COLO668 (cell line): ENCODE data around the gene GRM4.
A peak's percentile ranks its signal among the peaks of the same experiment; 100 is the strongest.

ENCODE experiments used
- DNase-seq: peaks from one replicate; lab custom pipeline; 2025; ENCODE audit not compliant: unreplicated experiment; lab: John Stamatoyannopoulos, UW

GRM4 gene

DNA sequence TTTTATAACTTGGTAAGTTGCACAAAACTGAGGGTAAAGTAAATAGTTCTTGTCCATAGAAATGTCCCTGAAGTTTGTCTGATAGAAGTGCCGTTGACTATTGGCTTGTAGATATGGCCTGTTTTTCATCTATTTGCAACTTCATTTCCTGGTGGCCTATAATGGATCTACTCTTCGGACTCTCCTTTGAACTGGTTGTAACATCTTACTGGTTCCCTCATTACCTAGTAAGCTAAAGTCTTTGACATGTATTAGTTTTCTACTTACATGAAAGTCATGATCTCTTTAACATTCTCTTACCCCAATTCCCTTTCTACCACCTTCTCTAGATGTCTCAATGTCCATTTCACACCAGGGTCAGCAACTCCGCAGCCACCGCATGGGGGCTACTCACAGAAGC is 146.3 kb downstream of the GRM4 start:
- DNase-seq, result no peak

DNA sequence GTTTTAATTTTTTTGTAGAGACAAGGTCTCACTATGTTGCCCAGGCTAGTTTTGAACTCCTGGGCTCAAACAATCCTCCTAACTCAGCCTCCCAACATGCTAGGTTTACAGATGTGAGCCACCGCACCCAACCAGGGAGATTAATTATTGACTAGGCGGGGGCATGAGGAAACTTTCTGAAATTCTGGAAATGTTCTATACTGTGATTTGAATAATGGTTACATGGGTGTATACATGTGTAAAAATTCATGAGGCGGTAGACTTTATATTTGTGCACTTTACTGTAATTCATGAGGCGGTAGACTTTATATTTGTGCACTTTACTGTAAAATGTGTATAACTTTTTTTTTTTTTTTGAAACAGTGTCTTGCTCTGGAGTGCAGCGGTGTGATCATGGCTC is 147.2 kb downstream of the GRM4 start:
- DNase-seq, result no peak

DNA sequence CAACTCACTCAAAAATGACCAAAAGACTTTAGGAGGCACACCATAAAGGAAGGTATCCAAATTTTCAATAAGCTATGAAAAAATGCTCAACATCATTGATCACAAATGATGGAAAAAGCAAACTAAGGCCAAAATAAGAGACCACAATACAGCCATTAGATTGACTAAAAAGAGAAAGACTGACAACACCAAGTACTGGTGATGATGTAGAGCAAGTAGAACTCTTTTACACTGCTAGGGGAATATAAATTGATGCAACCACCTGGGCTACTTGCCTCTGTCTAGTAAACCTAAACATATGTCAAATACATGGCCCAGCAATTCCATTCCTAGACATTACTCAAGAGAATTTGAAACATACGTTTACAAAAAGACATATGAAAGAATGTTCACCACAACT is 148.6 kb downstream of the GRM4 start:
- no peak for DNase-seq

DNA sequence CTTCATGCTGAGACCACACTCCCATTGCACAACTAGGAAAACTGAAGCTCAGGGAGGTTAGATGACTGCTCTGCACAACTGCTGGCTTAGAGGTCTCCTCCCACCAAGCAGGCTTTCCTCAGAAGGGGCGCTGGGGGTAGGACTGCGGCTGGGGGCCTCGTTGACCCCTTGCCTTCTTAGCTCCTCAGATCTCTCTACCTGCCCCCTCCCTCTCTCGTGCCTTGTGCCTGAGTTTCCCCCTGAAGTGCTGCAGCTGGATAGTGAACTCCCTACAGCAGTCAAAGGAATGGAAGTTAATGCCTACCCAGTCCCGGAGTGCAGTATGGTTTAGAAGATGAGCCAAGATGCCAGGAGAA is 149.8 kb downstream of the GRM4 start:
- DNase-seq, result no peak

DNA sequence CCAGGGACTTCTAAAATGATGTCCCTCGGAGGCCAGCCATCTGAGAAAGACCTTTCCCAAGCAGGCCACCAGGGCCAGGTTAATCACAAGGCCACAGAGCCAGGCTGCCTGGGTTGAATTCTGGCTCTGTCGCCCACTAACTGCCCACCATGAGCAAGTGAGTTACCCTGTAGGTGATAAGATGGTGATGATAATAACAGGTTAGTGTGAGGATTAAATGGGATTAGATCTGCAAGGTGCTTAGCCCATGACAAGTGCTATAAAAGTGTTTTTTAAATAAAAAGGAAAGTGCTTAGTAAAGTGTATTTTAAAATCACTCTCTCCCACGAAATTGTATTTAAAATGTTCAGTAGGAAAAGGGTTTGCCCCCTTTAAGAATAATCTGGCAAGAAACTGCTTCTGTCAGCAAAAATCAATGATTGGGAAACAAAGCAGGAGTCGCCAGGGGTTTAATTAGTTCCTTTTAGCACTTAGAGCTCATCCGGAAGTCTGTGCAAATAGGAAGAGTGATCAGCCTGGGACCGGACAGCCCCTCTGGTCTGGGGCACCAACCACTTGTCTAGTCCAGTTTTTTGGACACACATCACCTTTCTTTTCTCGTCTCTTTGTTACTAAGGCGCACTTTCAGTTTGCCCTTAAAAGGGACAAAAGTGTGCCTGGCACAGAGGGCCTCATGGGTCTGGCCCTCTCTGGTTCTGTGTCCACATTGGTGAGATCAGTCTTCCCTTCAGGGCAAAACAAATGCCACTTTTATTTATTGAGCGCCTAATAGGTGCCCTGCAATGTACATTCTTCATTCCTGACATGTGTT is 150.4 kb downstream of the GRM4 start:
- no peak for DNase-seq

DNA sequence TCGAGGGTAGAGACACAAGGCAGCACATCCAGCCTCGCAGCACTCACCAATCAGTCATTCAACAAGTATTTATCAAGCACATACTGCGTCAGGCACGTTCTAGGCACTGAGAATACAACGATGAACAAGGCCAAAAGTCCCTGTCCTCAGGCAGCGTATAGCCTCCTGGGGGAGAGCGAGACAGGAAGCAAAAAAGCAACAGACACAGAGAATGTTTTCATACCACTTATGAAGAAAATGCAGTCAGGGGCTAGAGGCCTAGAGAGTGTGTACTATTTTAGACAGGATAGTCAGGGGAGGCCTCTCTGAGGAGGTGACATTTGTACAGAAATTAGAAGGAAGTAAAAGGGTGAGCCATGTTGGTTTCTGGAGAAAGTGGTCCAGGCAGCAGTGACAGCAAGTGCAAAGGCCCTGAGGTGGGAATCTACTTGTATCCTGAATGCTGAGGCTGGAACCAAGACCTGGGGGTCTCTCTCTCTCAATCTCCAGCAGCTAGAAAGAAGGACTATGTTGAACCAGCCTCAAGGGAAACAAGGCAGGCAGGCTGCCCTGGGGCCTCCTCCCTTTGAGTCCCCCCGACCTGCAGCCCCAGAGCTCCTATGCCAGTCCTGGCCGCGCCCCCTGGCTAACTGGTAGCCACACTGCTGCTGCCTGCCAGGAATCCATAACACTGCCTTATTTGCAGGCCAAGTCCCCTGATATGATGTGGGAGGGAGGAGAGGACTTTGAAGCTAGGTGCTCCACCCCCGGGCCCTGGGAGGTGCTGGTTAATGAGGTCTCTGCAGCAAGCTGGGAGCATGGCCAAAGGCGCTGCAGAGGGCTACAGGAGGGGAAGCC is 151.2 kb downstream of the GRM4 start:
- DNase-seq, result no peak

DNA sequence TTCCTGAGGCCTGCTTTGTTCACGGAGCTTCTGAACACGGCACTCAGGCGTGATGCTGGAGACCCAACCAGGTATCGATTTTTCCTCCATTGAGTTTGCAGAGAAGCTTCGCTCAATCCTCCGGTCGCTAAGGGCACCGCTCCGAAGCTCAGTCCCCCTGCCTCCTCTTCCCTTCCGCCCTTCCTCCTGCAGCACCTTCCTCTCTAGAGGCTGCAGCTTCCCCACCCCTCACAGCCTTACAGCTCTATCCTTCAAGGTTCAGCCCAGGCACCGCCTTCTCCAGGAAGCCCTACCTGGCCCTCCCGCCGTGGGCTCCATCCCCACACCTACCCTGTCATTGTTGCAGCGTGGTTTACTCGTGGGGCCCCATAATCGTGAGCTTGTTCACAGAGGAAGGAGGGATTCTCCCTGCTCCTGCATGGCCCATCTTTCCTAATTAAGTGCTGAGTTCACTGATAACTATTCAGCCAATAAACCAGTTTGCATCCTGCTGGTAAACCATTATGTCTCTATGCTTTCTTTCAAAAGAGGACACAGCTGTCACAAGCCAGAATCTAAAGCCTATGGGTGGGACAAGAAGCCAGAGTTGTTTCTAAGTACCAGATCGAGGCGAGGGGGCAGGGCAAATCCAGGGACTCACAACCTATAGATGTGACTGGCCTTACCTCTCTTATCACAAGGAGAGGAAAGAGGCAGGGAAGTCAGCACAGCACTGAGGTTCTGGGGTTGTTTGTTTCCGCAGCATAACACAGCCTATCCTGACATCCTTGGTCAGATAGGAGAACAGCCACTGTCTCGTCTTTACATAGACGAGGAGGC is 152.0 kb downstream of the GRM4 start:
- DNase-seq, result no peak

DNA sequence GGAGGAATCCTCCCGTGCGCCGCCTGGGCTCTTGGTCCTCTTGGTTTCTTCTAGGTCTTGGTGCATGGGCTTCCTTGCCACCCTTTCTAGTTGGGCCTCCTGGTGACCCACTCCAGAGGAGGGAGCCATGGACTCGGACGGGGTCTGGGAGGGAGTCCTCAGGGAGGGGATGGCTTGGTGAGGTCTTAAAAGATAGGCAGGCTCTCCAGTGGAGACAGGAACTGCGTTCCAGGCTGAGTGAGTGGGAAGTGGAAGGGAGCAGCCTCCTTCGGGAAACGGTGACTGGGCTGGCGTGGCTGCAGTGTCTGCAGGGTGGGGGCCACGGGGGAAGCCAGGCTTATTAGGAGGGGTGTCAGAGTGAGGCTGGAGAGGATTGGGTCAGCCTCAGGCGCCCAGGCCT is 152.8 kb downstream of the GRM4 start:
- no peak for DNase-seq

DNA sequence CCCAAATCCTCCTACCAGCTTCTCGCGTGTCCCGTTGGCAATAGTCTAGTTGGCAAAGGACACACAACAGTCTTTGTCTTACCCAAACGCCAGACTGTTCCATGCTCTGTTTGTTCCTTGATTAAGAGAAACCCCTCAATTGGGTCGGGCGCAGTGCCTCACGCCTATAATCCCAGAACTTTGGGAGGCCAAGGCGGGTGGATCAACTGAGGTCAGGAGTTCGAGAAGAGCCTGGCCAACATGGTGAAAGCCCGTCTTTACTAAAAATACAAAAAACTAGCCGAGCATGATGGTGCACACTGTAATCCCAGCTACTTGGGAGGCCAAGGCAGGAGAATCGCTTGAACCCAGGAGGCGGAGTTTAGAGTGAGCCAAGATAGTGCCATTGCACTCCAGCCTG is 153.7 kb downstream of the GRM4 start:
- DNase-seq, result no peak

DNA sequence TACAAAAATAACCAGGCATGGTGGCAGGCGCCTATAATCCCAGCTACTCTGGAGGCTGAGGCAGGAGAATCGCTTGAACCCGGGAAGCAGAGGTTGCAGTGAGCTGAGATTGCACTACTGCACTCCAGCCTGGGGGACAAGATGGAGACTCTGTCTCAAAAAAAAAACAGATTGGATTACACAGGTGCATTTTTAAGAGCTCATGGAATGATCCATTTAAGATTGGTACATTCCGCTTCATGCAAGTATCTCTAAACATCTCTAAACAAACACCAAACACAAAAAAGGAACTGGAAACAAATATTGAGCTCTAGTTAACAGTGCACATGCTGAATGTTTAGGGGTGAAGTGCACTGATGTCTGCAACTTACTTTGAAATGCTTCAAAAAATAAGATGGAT is 154.3 kb downstream of the GRM4 start:
- DNase-seq, result no peak

DNA sequence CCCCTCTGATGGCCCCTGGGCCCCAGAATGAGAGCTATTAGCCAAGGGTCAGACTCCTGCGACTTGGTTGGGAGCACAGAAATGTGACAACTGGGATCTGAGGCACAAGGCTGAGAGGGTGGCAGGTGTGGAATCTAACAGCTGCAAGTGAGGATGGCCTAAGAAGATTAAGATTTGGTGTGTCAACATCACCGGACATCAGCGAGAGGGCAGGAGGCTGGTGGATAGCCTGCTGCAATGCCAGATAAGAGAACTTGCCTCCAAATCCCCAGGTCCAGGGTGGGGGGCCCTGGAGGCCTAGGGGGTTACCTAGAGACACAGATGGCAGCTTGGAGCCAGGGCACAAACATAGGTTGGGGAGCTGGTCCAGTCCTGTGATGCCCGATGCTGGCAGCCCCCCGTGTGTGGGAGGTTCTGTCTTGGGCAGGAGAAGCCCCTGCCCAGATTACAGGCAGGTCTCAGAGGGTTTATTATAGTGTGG is 155.8 kb downstream of the GRM4 start:
- no peak for DNase-seq

DNA sequence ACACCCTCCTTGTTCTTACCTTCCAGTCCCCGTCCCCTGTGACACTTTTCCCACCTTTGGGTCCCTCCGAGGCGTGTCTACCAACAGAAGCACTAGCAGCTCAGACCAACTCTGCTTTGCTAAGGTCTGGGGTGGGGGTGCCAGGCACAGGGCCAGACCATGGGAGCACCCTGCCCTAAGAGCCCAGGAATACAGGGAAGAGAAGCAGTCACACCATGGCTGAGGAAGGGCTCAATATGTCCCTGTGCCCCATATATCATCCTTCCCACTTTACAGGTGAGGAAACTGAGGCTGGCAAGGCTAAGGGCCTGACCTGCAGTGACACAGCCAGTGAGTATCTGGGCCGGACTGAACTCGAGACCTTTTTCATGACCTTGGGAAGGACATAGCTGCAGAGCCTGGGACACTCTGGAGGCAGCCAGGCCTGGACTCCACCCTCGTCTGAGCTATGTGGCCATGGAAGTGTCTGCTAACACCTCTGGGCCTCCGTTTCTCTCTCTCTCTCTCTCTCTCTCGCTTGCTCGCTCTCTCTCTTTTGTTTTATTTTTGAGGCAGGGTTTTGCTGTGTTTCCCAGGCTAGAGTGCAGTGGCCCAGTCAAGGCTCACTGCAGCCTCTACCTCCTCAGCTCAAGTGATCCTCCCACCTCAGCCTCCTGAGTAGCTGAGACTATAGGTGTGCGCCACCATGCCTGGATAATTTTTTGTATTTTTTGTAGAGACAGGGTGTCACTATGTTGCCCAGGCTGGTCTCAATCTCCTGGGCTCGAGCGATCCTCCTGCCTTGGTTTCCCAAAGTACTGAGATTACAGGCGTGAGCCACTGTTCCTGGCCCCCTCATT is 156.7 kb downstream of the GRM4 start:
- no peak for DNase-seq

DNA sequence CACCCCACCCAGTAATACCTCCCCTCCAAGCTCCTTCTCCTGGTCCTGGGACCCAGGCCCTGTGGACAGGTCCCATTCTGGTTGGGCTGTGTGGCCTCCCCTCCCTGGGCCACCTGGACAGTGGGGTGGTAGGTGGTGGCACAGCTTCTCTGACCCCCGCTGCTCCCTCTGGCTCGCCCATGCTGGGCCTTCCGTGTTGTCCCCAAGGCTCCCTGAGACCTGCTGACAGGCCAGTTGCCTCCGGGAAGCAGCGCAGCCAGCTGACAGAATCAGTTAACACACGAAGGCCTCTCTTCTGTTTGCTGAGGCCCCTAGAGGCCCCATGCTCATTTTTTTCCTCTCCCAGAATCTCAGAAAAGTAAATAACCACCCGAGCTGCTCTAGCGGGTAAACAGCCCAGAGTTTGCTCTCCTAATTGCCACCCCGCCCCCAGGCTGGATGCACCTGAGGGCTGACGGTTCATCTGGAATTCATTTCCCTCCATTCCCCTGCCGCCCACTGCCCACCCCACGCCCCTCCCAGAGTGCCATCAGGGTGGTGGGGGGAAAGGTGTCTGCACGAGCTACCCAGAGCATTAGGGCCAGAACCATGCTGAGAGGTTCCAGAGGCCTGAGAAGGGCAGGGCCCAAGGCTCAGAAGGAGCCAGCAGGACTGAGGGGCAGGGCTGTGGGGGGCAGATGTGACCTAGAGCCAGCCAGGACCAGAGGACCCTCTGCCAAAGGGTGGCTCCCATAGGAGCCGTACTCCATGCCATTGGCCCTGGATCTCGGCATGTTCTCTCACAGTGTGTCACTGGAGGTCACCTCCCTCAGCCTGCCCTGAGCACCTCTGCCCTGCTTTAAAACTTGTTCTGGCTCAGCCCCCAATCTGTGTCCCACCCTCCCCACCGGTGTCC is 157.5 kb downstream of the GRM4 start:
- peak; percentile 81 for DNase-seq

DNA sequence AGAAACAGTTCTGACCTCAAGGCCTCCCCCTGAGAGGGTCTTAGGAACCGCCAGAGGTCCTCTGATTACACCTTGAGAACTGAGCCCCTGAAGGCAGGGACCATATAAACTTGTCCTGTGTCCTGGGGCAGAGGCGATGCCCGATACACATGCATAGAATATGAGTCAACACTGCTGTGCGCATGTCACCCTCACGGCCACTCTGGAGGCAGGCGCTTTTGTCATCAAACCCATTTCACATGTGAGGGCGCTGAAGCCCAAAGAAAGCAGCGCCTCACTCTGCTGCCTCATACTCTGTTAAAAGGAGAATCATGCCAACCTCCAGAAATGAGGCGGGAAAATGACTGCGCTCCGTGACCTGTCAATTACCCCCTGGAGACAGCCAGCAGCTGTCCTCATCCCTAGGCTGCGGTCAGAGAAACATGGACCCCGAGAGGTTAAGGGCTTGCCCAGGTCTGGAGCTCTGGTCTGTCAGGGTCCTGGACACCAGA is 158.3 kb downstream of the GRM4 start:
- peak; percentile 72 for DNase-seq

DNA sequence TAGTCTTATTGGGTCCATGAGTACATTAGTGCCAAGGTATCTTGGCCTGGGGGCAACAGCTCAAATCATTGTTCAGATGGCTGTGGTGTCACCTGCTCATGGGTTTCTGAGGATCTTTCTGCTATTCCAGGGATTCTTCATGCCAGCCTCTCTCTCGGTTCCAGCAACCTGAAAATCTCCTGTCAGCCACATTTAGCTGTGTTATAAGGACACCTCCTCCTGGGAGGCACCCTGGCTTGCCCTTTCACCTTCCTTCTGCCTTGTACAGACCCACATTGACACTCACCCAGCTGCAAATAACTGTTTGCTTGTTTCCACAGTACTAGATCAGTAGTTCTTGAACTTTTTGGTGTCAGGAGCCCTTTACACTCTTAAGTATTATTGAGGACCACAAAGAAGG is 159.9 kb downstream of the GRM4 start:
- no peak for DNase-seq

DNA sequence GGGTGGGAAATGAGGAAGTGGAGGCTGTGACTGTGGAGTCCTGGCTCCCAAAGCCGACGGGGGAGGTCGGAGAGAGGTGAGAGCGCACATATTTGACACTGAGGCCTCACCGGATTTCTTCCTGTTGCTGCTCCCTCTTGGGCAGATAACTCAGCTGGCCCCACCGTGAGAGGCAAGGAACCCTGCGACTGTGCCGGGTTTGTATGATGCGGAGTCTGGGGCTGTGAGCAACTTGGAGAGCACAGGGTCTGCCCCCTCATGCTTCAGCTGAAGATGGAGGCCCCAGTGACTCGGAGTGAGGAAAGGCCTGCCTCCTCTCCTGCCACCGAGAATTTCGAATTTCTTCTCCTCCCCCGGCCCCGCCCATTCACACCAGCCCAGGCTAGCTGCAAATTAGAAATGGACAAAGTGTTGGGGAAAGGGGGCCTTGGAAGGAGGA is 160.6 kb downstream of the GRM4 start:
- no peak for DNase-seq

DNA sequence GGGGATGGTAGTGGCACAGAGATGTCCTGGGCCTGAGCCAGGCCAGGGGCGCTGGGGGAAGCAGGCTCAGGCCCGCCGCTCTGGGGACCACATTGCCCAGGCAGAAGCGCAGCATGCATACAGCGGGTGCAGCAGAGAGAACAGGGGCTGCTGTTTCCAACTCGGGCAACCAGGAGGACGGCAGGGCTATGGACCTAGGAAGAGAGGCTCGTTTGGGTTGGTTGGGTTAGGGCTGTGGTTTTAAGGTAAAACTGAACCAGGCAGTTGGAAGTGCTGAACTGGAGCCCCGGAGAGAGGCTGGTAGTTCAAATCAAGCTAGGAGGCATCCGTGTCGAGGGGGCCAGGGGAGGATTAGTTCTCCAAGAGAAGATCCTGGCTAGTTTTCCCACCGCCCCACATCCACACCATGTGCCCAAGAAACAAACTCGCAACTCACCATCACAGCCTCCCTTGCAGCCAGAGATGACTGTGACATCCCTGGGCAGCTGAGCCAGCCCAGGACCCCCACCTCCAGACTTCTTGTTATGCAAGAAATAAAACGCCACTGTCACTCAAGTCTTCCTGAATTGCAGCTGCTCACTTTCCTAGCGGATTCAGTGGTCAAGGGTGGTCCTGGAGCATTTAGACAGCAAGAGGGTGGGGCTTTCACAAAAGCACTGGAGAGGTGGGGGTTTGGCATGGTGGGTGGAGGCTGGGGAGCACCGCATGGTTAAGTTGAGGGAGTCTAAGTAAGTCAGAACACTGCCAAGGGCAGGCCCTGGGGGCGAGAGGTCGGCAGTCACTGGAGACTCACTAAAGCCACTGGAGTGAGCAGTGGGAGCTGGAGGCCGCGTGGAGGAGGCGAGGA is 161.2 kb downstream of the GRM4 start:
- DNase-seq, result no peak

DNA sequence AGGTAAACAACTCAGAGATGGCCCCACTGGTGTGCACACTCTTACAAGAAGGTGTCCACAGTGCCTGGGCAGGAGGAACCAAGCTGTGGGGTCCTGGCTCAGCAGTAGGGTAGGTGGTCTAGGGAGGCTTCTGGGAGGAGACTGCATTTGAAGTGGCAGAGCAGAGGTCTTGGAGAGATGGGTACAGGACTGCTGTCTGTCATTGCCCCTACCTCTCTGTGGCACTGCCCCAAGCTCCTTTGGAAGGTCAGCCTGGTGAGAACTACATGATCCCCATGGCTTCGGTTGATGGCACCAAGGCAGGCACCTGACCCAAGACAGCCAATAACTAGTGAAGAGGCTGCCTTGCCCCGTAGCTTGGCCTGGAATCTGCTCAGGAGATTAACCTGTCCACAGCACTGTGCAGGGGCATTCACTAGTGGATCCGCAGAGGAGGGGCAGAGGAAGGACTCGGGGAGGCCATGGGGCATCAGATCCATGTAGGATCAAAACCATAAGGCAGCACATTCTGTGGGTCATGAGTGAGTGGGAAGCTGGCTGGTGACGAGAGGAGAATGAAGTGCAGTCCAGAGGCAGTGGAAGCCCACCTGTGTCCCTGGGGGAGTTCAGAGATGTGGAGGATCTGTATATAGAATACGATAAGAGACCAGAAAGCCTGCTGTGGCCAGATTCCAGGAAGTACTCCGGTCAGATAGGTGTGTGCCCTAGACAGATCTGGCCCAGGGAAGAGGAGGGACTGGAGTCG is 162.0 kb downstream of the GRM4 start:
- DNase-seq, result no peak
